ENCODE measurements around the gene LY6G5C.

The LY6G5C gene, protein sequence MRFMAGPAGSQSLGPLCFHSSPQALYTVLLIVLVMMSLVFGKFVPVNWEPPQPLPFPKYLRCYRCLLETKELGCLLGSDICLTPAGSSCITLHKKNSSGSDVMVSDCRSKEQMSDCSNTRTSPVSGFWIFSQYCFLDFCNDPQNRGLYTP

DNA sequence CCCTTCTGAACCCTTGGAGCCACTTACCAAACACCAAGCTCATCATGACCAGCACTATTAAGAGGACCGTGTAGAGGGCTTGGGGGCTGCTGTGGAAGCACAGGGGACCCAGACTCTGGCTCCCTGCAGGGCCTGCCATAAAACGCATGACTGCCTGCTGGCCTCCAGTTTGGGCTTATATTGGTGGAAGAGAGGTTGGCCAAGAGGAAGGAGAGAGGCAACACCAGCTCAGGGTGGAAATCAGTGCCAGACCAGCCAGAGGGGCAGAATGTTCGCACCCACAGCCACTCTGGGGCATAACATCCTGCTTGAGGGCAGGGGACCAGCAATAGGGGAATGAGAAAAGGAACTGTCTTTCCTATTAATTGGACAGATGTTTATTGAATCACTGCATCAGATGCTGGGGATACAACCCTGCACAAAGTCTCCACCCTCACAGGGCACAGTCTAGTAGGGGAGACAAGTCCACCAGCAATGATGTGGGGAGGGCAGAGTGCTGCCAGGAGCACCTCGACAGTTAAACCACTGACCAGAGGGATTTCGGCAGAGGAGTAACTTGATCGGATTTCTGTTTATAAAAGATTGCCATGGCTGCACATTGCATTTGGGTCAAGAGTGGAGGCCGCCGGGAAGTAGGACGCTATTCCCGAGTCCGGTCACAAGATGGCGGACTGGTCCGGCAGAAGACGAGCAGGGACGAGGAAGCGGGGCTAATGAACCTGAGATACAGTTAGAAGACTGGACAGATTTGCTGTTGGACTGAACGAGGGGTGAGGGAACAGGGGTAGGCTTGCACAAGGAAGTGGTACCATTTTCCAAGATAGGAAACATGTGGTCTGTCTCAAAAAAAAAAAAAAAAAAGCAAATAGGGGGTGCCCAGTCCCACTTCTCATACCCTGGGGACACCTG, at the start of gene LY6G5C:
Gene LY6G5C, minus strand, starts transcription at position 842 of the 909 bp plus-strand sequence. Its CDS starts 694 bp downstream, at position 148.
- peak in 1 of 2 donors; percentile 25 for DNase-seq (ENCODE audit: extremely low read depth in 1 of 2, low read depth in 1 of 2)

DNA sequence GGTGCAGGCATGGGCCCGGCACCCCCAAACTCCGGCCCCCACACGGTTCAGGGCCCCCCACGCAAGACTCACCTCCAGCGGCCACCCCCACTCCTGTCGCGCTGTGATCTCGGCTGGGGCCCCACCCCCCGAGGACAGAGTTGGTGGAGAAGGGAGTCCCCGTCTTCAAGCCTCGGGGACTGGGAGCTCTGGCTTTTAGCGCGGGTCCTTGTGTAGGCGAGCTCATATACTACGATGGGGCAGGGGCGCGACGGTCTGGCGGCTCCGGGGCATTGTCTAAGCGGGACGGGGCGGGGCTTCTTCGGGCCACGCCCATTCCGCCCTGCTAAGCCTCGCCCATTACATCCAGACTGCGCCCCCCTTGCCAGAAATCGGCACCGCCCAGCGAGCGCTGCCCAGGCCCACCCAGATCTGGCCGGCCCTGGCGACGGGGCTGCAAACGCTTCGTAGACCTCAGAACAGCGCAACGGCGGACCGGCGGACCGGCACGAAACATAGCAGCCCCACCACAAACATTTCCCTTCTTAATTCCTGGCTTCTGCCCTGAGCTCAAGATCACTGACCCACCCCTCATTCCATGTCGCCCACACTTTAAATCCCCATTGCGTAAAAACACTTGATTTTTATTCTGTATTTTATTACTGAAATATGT, 49.2 kb upstream of the LY6G5C start:
- DNase-seq (ENCODE audit: extremely low read depth in 1 of 2, low read depth in 1 of 2): peak in 1 of 2 donors; percentile 59

DNA sequence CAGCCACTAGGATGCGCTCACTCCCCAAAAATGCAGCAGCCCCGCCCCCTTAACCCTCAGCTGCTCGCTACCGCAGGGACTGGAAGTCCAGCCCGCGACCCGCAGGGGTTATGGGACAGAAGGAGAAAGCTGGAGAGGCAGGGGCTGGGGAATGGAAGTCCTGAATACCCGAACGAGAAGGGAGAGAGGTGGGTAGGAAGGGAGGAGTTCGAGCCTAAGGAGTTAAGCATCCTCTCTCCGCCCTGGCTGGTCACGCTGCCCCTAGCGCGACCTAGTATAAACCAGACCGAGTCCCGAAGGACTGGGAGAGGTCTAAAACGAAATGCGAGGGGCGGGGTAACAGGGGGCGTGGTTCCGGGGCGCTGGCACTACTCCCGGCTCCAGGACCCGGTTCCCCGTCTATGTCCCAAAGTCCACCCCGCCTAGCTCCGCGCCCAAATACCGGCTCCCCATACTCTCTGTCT, 48.7 kb upstream of the LY6G5C start:
- DNase-seq (ENCODE audit: extremely low read depth in 1 of 2, low read depth in 1 of 2): peak; percentile 58 to 68

DNA sequence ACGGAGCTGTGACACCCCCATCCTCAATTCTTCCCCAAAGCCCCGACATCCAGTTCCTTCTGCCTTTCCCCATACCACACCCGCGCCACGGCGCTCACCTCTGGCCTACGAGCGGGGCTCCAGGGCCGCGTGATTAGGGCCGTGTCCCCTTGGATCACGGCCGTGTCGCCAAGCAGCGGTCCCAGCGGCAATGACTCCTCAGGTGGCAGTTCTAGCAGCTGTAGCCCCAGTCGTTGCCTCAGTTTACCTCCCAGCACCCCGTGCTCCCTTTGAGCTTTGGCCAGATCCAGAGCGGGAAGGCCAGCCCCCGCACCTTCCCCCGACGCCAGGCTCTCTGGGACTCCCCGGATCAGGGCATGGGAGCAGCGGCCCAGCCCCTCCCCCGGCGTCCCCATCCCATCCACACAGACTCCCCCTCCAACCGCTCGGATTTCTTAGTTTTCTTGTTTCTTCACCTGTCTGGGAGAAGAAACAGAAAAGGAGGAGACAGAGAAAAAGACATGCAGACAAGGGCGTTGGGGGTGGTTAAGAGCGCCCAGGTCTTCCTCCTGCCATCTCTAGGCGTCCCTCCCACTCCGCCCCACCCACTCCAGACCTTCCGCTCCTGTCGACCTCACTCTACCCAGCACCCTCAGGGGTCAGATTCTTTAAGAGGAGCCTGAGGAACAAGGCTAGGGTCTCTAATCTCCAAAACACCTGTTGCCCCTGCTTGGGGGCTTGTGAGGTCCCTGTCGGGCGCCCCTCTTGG, 48.1 kb upstream of the LY6G5C start, which contains the start of gene DDAH2:
Gene DDAH2, minus strand, starts transcription at position 533 of the 748 bp plus-strand sequence. Its CDS starts 138 bp downstream, at position 395.
- DNase-seq (ENCODE audit: extremely low read depth in 1 of 2, low read depth in 1 of 2): no peak

DNA sequence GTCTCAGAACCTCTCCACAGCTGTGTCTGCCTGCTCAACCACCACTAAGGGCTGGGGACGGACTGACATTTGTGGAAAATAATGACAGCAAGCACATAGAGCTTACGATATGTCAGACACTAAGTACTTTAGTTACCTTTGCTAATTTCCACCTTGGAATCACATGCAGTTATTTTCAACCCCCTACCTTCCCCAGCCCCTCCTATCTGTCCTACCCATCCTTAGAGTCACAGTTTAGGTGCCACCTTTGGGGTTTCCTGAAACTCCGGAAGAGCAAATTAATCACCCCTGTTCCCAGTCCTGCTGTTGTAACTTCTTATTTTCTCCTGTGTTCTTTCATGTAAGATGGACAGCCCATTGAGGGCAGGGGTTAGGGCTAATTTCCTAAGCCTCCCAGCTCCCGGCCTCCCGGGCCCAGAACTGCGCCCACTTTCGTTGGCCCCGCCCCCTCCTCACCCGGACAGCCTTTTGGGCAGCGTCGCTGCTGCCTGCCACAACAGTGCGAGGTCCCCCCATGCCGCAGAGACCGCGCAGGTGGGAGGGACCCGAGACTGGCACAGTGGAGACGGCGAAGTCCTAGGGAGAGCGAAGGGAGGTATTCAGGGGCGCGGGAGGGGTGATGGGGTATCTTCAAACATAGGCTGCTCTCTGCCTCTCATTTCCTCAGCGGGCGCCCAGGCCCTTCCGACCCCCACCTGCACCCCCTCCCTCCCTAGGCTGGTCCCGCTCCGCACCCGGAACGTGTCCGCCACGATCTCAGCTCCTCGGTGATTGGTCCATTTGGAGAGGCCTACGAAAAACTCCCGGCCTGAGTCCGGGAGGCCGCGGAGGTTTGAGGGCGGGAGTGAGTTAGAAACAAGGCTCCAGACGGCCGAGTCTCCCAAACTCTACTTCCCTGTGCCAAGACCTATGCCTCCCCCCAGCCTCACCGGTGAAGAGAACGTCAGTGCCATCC, 47.1 kb upstream of the LY6G5C start:
- DNase-seq (ENCODE audit: extremely low read depth in 1 of 2, low read depth in 1 of 2): no peak

DNA sequence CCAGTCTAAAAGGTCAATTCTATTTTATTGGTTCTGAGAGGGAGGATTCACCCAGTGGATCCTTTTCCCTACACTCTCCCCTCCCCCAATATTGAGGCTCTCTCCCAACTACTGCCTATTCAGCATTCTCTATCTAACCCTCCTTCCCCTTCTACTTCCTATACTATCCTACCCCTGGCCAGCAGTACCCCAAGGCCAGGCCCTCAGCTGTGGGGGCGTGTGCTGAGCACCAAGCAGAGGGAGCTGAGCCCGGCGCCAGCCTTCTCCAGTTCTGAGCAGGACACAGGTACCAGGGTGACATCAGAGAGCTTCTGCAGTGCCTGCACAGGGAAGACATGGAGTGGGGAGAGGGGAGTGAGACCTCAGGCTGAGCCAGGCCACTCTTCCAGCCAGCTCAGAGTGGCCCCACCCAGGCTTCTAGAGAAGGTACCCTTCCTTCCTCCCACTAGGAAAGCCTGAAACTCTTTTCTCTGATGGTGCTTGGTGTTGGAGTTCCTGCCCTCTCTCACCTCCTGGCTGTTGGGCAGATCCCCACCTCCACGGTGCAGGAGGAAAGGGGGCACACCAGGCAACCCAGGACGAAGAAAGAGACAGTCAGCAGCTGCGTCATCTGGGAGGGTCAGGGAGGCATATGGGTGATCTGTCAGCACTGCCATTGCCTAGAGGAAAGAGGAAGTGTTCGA, 46.3 kb upstream of the LY6G5C start:
- DNase-seq (ENCODE audit: extremely low read depth in 1 of 2, low read depth in 1 of 2): no peak

DNA sequence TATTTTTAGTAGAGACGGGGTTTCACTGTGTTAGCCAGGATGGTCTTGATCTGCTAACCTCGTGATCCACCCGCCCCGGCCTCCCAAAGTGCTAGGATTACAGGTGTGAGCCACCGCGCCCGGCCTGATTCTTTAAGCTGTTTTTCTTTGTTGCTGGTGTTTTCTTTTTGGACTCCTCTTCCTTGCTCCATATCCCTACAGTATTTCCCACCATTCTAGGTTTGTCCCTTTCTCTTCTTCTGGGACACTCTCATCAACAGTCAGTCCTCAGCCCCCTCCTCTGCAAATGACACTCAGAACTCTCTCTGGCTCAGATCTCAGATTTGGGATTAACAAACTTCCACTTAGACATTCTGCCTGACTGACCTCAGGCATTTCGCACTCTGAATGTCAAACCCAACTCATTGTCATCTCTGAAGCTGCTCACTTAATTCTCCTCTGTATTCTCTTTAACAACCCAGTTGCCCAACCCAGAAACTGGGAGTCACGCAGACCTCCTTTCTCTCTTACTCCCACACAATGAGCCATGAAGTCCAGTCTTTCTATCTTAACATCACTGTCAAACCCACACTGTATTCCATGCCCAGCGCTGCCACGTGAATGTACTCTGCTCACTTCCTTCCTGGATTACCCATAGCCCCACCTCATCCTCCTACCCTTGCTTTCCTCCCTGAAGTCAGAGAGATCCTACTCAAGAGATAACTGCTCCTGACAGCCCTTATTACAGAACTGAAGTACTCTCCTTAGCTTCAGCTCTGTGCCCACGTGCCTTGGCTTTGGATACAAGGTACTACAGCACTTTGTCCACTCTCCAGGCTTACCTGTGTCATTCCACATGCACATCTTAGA, 44.9 kb upstream of the LY6G5C start:
- no peak for DNase-seq (ENCODE audit: extremely low read depth in 1 of 2, low read depth in 1 of 2)

DNA sequence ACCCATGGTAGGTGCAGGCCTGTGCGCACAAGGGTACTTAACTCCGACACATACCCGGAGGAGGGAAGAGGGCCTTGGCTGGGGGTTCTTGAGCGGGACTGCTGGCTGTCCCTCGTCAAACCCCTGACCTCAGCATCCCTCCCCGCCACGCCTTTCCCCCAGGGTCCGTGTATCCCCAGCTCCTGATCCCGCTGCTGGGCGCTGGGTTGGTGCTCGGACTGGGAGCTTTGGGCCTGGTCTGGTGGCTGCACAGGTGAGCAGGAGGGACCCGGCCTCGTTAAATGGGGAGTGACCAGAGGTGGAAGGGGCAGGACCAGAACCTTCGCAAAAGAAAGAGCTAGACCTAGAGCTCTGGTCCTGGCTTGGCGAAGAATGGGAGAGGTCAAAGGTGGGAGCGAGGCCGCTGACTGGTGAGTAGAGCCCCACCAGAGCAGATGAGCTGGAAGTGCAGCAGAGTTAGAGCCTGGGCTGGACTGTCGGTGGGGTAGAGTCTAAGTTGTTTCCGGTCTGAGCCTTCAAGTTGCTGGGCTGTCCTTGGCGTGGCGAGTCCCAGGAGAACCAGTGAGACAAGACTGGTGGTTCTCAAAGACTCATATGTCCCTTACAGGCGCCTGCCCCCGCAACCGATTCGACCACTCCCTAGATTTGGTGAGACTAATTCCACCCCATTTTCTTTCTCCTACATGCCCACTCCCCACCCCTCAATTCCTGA, 43.3 kb upstream of the LY6G5C start:
- DNase-seq (ENCODE audit: extremely low read depth in 1 of 2, low read depth in 1 of 2): no peak

DNA sequence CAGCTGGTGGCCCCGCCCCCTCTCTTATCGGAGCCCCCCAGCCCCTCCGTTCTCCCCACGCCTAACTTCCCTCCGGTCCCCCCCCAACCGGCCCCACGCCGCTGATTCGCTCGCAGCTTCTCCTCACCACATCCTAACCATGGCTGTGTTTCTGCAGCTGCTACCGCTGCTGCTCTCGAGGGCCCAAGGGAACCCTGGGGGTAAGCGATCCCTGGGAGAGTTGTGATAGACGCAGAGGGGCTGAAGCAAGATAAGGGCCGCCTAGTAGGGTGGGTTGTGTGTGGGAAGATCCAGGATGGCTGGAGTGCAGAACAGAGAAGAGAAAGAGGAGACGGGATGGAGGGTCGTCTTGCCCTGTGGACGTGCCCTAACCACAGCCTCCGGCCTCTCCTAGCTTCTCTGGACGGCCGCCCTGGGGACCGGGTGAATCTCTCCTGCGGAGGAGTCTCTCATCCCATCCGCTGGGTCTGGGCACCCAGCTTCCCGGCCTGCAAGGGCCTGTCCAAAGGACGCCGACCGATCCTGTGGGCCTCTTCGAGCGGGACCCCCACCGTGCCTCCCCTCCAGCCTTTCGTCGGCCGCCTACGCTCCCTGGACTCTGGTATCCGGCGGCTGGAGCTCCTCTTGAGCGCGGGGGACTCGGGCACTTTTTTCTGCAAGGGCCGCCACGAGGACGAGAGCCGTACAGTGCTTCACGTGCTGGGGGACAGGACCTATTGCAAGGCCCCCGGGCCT, 42.5 kb upstream of the LY6G5C start, which contains the start of gene MPIG6B:
Gene MPIG6B, plus strand, starts transcription at position 129 of the 735 bp plus-strand sequence. Its CDS starts 11 bp downstream, at position 140.
- no peak for DNase-seq (ENCODE audit: extremely low read depth in 1 of 2, low read depth in 1 of 2)

DNA sequence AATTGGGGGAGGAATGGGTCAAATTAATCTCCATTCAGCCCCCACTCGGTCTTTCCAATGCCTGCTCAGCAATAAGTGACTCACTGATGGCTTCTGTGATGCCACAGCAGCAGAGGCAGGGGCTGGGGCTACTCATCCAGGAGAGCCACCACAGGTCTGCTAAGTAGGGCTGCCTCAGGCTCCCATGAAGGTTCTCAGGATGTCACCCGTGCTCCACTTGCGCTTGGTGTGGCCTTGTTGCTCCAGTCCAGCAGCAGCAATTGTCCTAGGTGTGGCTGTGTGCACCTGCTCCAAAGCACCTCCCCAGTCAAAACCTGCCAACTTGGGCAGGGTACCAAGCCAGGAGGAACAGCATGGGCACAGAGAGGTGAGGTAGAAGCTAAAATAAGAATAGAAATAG, 41.3 kb upstream of the LY6G5C start:
- no peak for DNase-seq (ENCODE audit: extremely low read depth in 1 of 2, low read depth in 1 of 2)

DNA sequence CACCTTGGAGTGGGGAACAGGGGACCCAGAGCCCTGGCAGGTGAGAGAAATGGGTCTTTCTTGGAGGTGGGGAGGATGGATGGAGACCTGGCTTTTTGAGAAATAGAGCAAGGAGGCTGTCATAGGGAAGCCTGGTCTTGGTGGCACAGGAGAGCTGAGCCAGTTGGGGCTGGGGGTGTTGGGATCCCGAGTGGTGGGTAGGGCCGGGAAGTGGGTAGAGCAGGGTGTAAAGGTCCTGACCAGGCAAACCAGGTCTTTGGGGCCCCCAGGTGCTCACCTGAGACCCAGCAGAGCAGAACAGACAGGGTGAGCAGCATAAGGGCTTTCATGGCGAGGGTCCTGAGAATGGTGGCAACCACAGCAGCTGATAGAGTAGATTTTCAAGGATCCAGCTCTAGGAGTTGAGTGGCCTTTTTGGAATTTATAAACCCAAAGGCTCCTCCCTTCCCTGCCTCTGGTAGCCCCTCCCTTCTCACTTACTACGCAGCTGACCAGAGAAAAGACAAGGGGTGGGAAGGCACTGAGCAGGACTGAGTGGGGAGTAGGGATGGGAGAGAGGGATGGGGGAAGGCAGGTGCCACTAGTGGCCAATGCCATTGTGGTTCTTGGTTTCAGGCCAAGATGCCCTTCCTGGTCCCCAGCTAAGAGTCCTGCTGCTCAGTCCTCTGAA, 40.6 kb upstream of the LY6G5C start, which contains the start of gene LY6G6C:
Gene LY6G6C, minus strand, starts transcription at position 396 of the 670 bp plus-strand sequence. Its CDS starts 67 bp downstream, at position 329.
- DNase-seq (ENCODE audit: extremely low read depth in 1 of 2, low read depth in 1 of 2): no peak

DNA sequence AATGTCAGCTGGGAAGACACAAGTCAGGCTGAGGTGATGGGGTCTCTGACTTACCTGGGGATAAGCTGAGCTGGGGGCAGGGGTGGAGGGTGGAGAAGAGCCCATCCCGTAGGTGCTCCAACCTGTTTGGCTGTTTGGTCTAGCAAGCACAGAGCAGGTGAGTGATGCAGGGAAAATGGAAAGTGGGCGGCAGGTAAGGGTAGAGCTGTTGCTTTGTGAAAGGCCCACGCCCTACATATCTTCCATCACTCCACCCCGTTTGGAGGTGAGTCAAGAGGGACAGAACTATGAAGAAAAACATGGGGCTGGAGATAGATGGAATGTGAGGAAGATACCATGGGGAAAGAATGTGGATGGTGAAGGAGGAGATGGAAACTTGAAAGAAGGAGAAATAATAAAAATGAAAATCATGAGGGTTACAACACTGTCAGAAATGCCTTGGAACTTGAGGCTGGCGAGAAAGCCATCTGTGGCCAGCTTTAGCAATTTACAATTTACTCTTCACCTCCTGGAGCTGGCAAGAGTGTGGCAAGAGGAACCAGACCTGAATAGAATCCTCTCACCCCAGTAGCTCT, 39.4 kb upstream of the LY6G5C start:
- no peak for DNase-seq (ENCODE audit: extremely low read depth in 1 of 2, low read depth in 1 of 2)

DNA sequence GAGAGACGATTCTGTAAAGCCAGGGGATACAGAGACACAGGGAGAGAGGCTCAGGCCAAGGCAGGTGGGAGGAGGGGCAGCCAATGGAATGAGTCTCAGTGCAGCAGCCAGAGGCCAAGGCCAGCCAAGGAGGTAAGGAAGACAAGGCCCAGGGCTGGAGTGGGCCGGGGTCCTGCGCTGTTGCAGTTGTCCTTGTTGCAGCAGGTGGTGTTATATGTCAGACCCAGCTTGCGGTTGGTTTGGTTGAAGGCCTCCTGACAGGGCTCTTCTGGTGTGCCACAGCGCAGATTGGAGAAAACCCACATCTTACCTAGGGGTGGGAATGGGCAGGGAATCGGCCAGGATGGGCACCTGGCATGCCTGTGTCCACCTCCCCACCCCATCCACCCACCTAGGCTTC, 38.1 kb upstream of the LY6G5C start:
- DNase-seq (ENCODE audit: extremely low read depth in 1 of 2, low read depth in 1 of 2): no peak

DNA sequence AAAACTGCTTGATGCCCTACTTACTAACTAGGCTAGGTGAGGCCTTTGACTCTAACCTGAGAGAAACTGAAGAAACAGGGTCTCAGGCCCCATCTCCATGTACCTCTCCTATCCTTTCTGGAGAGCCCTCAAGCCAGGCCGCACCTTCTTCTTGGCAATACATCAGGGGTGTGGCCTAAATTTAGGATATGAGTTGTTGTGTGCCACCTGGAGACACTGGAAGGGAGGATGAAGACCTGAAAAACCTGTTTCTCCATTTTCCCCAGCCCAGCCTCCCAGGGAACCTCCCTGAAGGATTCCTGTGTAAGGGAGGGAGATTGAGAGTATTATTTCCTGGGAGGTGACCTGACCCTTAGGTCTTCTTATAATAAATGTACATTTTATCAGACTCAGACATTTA, 37.4 kb upstream of the LY6G5C start:
- DNase-seq (ENCODE audit: extremely low read depth in 1 of 2, low read depth in 1 of 2): no peak

DNA sequence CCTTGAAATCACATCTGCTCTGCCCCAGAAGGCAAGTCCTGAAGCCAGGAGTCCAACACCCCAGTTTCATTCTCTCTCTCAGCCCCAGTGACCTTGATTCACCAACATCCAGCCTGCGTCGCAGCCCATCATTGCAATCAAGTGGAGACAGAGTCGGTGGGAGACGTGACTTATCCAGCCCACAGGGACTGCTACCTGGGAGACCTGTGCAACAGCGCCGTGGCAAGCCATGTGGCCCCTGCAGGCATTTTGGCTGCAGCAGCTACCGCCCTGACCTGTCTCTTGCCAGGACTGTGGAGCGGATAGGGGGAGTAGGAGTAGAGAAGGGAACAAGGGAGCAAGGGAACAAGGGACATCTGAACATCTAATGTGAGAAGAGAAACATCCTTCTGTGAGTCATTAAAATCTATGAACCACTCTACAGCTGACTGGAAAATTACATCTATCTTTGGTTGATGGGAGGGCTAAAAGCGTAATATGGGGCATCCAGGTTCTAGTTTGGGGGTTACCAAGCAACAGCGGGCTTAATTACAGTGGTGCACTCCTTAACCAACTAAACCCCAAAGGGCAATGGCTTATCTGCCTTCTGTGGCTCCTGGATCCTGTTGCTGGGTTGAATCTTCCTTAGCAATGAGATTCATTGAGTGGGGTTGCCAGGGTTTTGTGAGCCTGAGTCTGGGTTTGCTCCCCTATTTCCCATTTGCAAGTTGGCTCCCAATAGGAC, 36.8 kb upstream of the LY6G5C start:
- no peak for DNase-seq (ENCODE audit: extremely low read depth in 1 of 2, low read depth in 1 of 2)

Measured in activated CD8-positive, alpha-beta memory T cell treated with anti-CD3 and anti-CD28 coated beads for 1 hour (primary cell).